GM18505 (cell line): ENCODE data around the gene RNASE8.

Experiments
- ATAC-seq: cut with Tn5 transposase; IDR thresholded peaks from one replicate; pipeline ENCODE4 v1.9.1; 2021; ENCODE audit not compliant: unreplicated experiment
- POLR2A ChIP-seq: IDR thresholded peaks from 4 replicates; pipeline ENCODE4 v1.6.1; 2011; ENCODE audit warnings: borderline replicate concordance; ENCODE audit not compliant: insufficient read depth, insufficient read length; ENCODE audit errors: extremely low read depth

RNASE8 gene

GRCh38 chr14:21050597-21050996 is 7.0 kb upstream of the RNASE8 start:
- ATAC-seq: no peak
- TF ChIP-seq POLR2A: no peak

GRCh38 chr14:21053184-21054122 is 4.2 kb upstream of the RNASE8 start:
- no peak for ATAC-seq
- TF ChIP-seq POLR2A: no peak

GRCh38 chr14:21054123-21054767 is 3.4 kb upstream of the RNASE8 start:
- no peak for ATAC-seq
- TF ChIP-seq POLR2A: no peak

- TF ChIP-seq POLR2A: no peak
Observed at GRCh38 chr14:21054768-21055145, 2.9 kb upstream of the RNASE8 start.

GRCh38 chr14:21055432-21056117 is 2.0 kb upstream of the RNASE8 start:
- ATAC-seq: no peak
- TF ChIP-seq POLR2A: no peak

More at GRCh38 chr14:21054768-21055145, 2.9 kb upstream of the RNASE8 start:
- no peak for ATAC-seq

- TF ChIP-seq POLR2A: no peak
- no peak for ATAC-seq
Observed at GRCh38 chr14:21056520-21057163, 980 bp upstream of the RNASE8 start.

DNA sequence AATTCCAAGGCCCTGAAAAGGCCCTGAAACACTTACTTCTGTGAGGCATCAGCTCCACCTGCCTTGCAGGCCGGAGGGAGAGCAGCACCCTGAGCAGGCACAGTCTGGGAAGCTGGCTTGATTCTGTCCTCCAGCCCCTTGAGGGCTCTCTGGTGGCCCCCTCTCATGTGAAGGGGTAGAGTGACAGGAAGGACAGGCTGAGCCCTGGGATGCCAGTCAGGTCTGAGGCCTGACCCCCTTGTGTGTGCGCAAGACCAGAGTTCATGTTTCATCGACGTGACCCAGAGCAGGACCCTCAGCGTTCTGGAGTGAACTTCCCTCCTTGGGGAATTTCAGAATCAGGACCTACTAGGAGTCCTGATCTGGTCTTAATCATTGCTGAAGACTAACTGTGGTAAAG is 1.3 kb downstream of the RNASE8 start:
- ATAC-seq: no peak
- TF ChIP-seq POLR2A: no peak

- no peak for ATAC-seq
- no peak for TF ChIP-seq POLR2A
Observed at GRCh38 chr14:21059842-21060613, 2.4 kb downstream of the RNASE8 start.

DNA sequence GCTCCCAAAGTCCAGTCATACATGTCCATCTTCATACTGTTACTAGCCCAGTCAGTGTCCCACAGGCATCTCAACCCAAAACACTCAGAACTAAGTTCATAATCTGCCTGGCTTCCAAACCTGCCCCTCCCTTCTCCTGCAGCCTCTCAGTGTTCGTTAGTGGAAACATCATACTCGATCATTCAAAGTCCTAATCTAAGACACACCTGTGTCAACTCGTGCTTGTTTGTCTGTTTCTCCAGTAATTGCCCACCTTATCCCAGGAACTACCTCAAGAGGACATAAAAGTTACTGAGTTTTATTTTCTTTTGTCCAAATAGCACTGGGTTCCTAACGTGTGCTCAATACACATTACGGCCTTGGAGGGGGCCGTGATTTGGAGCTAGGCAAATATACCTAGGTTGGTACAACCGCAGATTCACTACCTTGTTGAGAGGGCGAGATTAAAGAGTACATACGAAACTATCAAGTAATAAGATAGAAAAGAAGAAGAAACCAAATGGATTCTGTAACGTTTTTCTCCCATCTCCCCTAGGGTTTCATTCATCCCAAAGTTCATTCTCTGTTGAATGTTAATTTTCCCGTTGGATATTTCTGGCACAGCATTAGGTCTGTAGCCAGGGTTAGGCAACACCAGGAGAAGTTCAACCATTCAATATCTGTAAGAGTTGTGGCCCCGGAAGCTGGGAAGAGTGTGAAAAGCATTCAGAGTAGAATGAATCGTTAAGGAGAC is 3.2 kb downstream of the RNASE8 start:
- no peak for TF ChIP-seq POLR2A

GRCh38 chr14:21061347-21061668 is 3.7 kb downstream of the RNASE8 start:
- TF ChIP-seq POLR2A: no peak
- ATAC-seq: no peak

More for the DNA sequence above, 3.2 kb downstream of the RNASE8 start:
- ATAC-seq: no peak

- ATAC-seq: no peak
- TF ChIP-seq POLR2A: no peak
Observed at GRCh38 chr14:21063479-21063878, 5.9 kb downstream of the RNASE8 start.
